T-cell (primary cell): ENCODE results near the gene SLC9A9. TPM values are rescaled to one million over a fixed set of nuclear protein-coding genes. Genes with fewer than 3 reads are reported as not detected.

Experiments
- ATAC-seq, 4 experiments: fragments of 200-7000 bp in 3 of 4; fragments of 150-1000 bp in 1 of 4; cut with Tn5 transposase; replicated peaks in 1 of 4; 1 replicate in 3 of 4; 2 replicates in 1 of 4; pipeline ENCODE4 v1.10.0; 2021; ENCODE audit warnings: moderate library complexity in 3 of 4, mild to moderate bottlenecking in 2 of 4, moderate number of reproducible peaks in 1 of 4
- CTCF ChIA-PET, 2 donors: fragments of 300-600 bp; sonication (Branson Sonifier 250); formaldehyde crosslinking; loops; one replicate each; lab custom pipeline; 2022; ENCODE audit warnings: antibody characterized with exemption in 2 of 2; lab: Charles Lee
- POLR2A ChIA-PET, 2 donors: fragments of 300-600 bp; sonication (Branson Sonifier 250); formaldehyde crosslinking; loops; one replicate each; lab custom pipeline; 2022; ENCODE audit warnings: antibody characterized with exemption in 2 of 2; lab: Charles Lee
- DNase-seq, 35 experiments: peaks; one replicate each; pipeline versions ENCODE4 v3.0.0 to v3.0.0-alpha.2; 2013 to 2023
- H3K27ac ChIP-seq: one replicate; pipeline ENCODE4 v1.5.1; 2013; ENCODE audit warnings: low read length
- H3K27me3 ChIP-seq, 2 experiments: replicated peaks in 1 of 2; 1 replicate in 1 of 2; 2 replicates in 1 of 2; pipeline versions ENCODE4 v1.6.1 to v1.7.0; 2013; ENCODE audit warnings: low read length in 1 of 2, mixed read lengths in 1 of 2; ENCODE audit not compliant: control insufficient read depth in 2 of 2, insufficient read depth in 2 of 2; ENCODE audit errors: extremely low read depth in 1 of 2
- H3K36me3 ChIP-seq, 2 donors: 1 replicate in 1 of 2; 2 replicates in 1 of 2; pipeline versions ENCODE4 v1.6.1 to v1.7.0; 2013; ENCODE audit warnings: low read length in 1 of 2; ENCODE audit not compliant: control insufficient read depth in 2 of 2, insufficient read depth in 1 of 2; ENCODE audit errors: extremely low read depth in 1 of 2
- H3K4me1 ChIP-seq, 2 experiments: 1 replicate in 1 of 2; 2 replicates in 1 of 2; pipeline versions ENCODE4 v1.6.1 to v1.7.0; 2013; ENCODE audit warnings: low read length in 2 of 2, mixed read lengths in 1 of 2; ENCODE audit not compliant: insufficient read depth in 2 of 2, control insufficient read depth in 1 of 2; ENCODE audit errors: extremely low read depth in 1 of 2
- H3K4me3 ChIP-seq, 2 donors: 1 replicate in 1 of 2; 2 replicates in 1 of 2; pipeline versions ENCODE4 v1.5.1 to v1.7.0; 2013; ENCODE audit warnings: mild to moderate bottlenecking in 2 of 2, low read length in 1 of 2, moderate library complexity in 1 of 2; ENCODE audit not compliant: control insufficient read depth in 1 of 2; ENCODE audit errors: extremely low read depth in 1 of 2
- H3K9me3 ChIP-seq: 2 replicates; pipeline ENCODE4 v1.7.0; 2013
- H3K27ac Mint-ChIP-seq, 2 donors: one replicate each; pipeline ENCODE4 v1.8.0; 2020 to 2021; ENCODE audit warnings: mild to moderate bottlenecking in 2 of 2, mixed read lengths in 2 of 2
- H3K27me3 Mint-ChIP-seq, 2 donors: one replicate each; pipeline ENCODE4 v1.8.0; 2021 to 2022; ENCODE audit warnings: mixed read lengths in 2 of 2
- H3K36me3 Mint-ChIP-seq: one replicate; pipeline ENCODE4 v1.8.0; 2021; ENCODE audit warnings: mixed read lengths
- H3K4me1 Mint-ChIP-seq, 3 donors: one replicate each; pipeline ENCODE4 v1.8.0; 2020 to 2022; ENCODE audit warnings: mixed read lengths in 3 of 3, mild to moderate bottlenecking in 1 of 3
- H3K4me3 Mint-ChIP-seq, 3 donors: one replicate each; pipeline ENCODE4 v1.8.0; 2020 to 2022; ENCODE audit warnings: mild to moderate bottlenecking in 3 of 3, mixed read lengths in 3 of 3, moderate library complexity in 3 of 3
- H3K9me3 Mint-ChIP-seq, 3 donors: one replicate each; pipeline ENCODE4 v1.8.0; 2020 to 2022; ENCODE audit warnings: mixed read lengths in 3 of 3
- WGBS: methylation state at CpG from one replicate; pipeline ENCODE4 v1.1.5; 2013; ENCODE audit warnings: missing lambda C conversion rate; ENCODE audit not compliant: insufficient coverage; 5-methylcytosine and 5-hydroxymethylcytosine counted together
- total RNA-seq, 35 experiments: library from RNA in 6 of 35; stranded (reverse) in 6 of 35; fragments of 120-200 nt in 1 of 35; gene quantifications; one replicate each; pipeline versions ENCODE4 v1.2.1 to v1.2.4 and lab custom pipeline; 2013 to 2026

The SLC9A9 gene
- total RNA-seq, 5 donors from 2014 or later (not counting 1 experiment from before 2014, with no cell fraction given), result 11.2 to 36.8 (median 17.8) TPM

DNA sequence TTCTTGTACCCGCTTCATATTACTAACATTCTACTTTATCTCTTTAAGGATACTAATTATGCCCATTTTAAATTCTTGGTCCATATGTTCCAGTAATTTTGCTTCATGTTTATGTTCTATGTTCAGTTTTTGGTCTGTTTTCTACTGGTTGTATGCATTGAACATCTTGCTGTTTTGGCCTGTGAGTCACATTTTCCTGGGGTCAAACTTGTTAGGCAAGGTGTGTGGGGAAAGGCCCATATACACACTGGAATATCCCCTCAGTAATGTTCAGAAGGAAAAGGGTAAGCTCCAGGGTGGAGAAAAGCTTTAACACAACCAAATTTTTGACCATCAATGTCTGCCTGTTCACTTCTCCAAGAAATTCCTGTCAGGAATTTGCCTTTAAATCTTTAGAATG, 337.7 kb downstream of the SLC9A9 start:
- Mint-ChIP-seq H3K36me3 (peaks cover 10% of the 10 kb centered on the region), H3K9me3 (no peaks in the 10 kb centered on the region), H3K4me1 (no peaks in the 10 kb centered on the region), H3K4me3 (no peak overlapping the region), H3K27ac (no peak overlapping the region), H3K27me3 (no peaks in the 10 kb centered on the region)
- H3K36me3 ChIP-seq, result no peaks in the 10 kb centered on the region
- no CpG with 5 or more reads among the region's 1 CpG for WGBS
- H3K27ac ChIP-seq, result no peak overlapping the region
- H3K4me3 ChIP-seq, result no peak overlapping the region
- POLR2A ChIA-PET, result interaction anchor here in 1 of 2 donors (0.6 kb wide), 1 partner anchor 134 kb away, joined by 4 read pairs; no protein-coding TSS in a partner anchor
- CTCF ChIA-PET, result no interaction called here
- no peak for DNase-seq
- ATAC-seq, result no peak
- no peaks in the 10 kb centered on the region for H3K9me3 ChIP-seq
- no peaks in the 10 kb centered on the region for H3K27me3 ChIP-seq
- no peaks in the 10 kb centered on the region for H3K4me1 ChIP-seq

DNA sequence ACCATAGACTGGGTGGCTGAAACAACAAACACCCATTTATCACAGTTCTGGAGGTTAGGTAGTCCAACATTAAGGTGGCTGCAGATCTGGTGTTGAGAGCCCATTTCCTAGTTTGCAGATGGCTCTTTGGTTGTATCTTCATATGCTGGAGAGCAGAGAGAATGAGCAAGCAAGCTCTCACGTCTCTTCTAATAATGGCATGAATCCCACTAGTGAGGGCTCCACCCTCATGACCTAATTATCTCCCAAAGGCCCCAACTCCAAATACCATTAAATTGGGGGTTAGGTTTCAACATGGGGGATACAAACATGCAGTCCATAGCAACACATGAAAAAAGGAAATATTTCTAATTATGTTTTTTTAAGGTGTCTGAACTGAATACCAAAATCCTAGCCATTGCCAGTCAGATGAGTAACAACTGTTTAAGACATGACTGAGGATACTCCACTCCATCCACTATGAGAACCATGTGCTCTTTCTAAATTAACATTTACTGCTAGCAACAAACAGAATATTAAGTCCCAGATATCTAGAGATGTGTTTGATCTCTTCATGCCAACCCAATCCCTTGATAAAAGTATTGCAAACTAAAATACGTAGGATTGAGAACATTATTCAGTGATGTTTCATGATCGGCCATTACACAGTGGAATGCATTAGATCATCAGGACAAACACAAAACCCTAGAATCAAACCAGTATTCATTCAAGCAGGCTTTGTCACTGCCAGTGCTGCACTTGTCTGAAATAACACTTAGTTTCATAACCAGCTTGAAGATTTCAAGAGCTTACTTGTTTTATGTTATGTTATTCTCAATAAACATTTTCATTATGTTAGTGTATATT, 340.3 kb downstream of the SLC9A9 start:
- Mint-ChIP-seq H3K9me3 (no peaks in the 10 kb centered on the region), H3K27me3 (no peaks in the 10 kb centered on the region), H3K36me3 (peaks cover 4% of the 10 kb centered on the region), H3K4me1 (no peaks in the 10 kb centered on the region), H3K27ac (no peak overlapping the region), H3K4me3 (no peak overlapping the region)
- Histone ChIP-seq H3K9me3 (no peaks in the 10 kb centered on the region), H3K4me1 (no peaks in the 10 kb centered on the region), H3K4me3 (no peak overlapping the region), H3K27ac (no peak overlapping the region), H3K27me3 (no peaks in the 10 kb centered on the region), H3K36me3 (no peaks in the 10 kb centered on the region)
- CTCF ChIA-PET, result no interaction called here
- 96% methylated on average over 2 of the region's 3 CpGs for WGBS
- no peak for ATAC-seq
- POLR2A ChIA-PET, result no interaction called here
- no peak for DNase-seq

GRCh38 chr3:143506190-143506589, 342.1 kb downstream of the SLC9A9 start:
- Histone ChIP-seq H3K4me3 (no peak overlapping the region), H3K9me3 (no peaks in the 10 kb centered on the region), H3K27ac (no peak overlapping the region), H3K36me3 (no peaks in the 10 kb centered on the region), H3K4me1 (no peaks in the 10 kb centered on the region), H3K27me3 (no peaks in the 10 kb centered on the region)
- ATAC-seq (no peak), DNase-seq (no peak)
- no peaks in the 10 kb centered on the region for H3K9me3 Mint-ChIP-seq
- H3K27ac Mint-ChIP-seq, result no peak overlapping the region
- POLR2A ChIA-PET, result no interaction called here
- CTCF ChIA-PET, result no interaction called here
- no peaks in the 10 kb centered on the region for H3K27me3 Mint-ChIP-seq
- no peak overlapping the region for H3K4me3 Mint-ChIP-seq
- H3K36me3 Mint-ChIP-seq, result peaks cover 4% of the 10 kb centered on the region
- no peaks in the 10 kb centered on the region for H3K4me1 Mint-ChIP-seq

DNA sequence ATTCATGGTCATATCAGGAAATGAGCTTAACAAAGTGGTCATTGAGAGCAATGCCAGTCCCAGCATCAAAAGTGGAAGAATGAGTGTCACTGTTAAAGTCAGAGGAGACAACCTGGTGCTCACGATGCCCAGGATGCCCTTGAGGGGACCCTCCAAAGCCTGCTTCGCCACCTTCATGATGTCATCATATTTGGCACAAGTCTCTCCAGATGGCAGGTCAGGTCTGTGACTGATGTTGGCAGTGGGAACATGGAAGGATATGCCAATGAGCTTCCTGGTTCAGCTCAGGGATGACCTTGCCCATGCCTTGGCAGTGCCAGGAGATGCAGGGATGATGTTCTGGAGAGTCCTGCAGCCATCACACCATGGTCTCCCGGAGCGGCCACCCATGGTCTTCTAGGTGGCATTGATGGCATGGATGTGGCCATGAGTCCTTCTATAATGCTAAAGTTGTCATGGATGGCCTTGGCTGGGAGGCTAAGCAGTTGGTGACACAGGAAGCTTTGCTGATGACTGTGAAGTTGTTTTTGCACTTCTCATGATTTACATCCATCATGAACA, 344.9 kb downstream of the SLC9A9 start:
- Histone ChIP-seq H3K27ac (no peak overlapping the region), H3K9me3 (no peaks in the 10 kb centered on the region), H3K27me3 (no peaks in the 10 kb centered on the region), H3K36me3 (no peaks in the 10 kb centered on the region), H3K4me1 (no peaks in the 10 kb centered on the region), H3K4me3 (no peak overlapping the region)
- no peak overlapping the region for H3K27ac Mint-ChIP-seq
- DNase-seq (no peak), ATAC-seq (no peak)
- no peak overlapping the region for H3K4me3 Mint-ChIP-seq
- H3K9me3 Mint-ChIP-seq, result no peaks in the 10 kb centered on the region
- H3K36me3 Mint-ChIP-seq, result peaks cover 4% of the 10 kb centered on the region
- no peaks in the 10 kb centered on the region for H3K27me3 Mint-ChIP-seq
- WGBS, result 100% methylated on average over 4 of the region's 4 CpGs
- H3K4me1 Mint-ChIP-seq, result no peaks in the 10 kb centered on the region
- ChIA-PET CTCF (no interaction called here), POLR2A (no interaction called here)

DNA sequence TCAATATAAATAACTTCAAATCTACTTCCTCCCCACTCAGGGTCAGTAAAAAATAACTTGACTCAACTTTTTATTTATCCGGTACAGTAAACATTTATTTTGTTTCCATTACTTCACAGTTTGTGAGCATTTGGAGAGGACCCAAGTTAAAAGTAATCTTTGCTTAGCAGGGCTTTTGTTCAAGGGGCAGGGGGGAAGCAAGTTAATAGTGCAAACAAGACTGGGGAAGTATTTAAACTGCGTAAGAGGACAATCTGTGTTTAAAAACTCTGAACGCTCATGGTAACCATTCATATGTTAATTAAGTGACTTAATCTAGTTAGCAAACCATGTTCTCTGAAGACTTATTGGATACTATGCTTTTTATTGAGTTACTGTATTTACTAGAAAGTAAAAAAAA, 346.2 kb downstream of the SLC9A9 start:
- no CpG with 5 or more reads among the region's 3 CpGs for WGBS
- POLR2A ChIA-PET, result no interaction called here

GRCh38 chr3:143497382-143497781, 350.9 kb downstream of the SLC9A9 start:
- DNase-seq (no peak), ATAC-seq (no peak)
- WGBS, result no CpG with 5 or more reads among the region's 3 CpGs
- Mint-ChIP-seq H3K9me3 (no peaks in the 10 kb centered on the region), H3K27ac (no peak overlapping the region), H3K36me3 (peaks cover 22% of the 10 kb centered on the region), H3K4me1 (no peaks in the 10 kb centered on the region), H3K27me3 (no peaks in the 10 kb centered on the region), H3K4me3 (no peak overlapping the region)
- Histone ChIP-seq H3K27me3 (no peaks in the 10 kb centered on the region), H3K9me3 (no peaks in the 10 kb centered on the region), H3K4me3 (no peak overlapping the region), H3K27ac (no peak overlapping the region), H3K4me1 (no peaks in the 10 kb centered on the region), H3K36me3 (no peaks in the 10 kb centered on the region)
- CTCF ChIA-PET, result no interaction called here
- POLR2A ChIA-PET, result no interaction called here

More for the DNA sequence above, 346.2 kb downstream of the SLC9A9 start:
- H3K9me3 Mint-ChIP-seq, result no peaks in the 10 kb centered on the region
- no peak overlapping the region for H3K4me3 ChIP-seq
- H3K4me3 Mint-ChIP-seq, result no peak overlapping the region
- CTCF ChIA-PET, result no interaction called here
- H3K27me3 Mint-ChIP-seq, result no peaks in the 10 kb centered on the region
- no peaks in the 10 kb centered on the region for H3K27me3 ChIP-seq
- no peak for ATAC-seq
- H3K36me3 Mint-ChIP-seq, result peaks cover 8% of the 10 kb centered on the region
- H3K36me3 ChIP-seq, result no peaks in the 10 kb centered on the region
- no peak overlapping the region for H3K27ac Mint-ChIP-seq
- H3K4me1 ChIP-seq, result no peaks in the 10 kb centered on the region
- no peaks in the 10 kb centered on the region for H3K9me3 ChIP-seq
- no peak for DNase-seq
- no peak overlapping the region for H3K27ac ChIP-seq
- H3K4me1 Mint-ChIP-seq, result no peaks in the 10 kb centered on the region
